ENCODE measurements around the gene ATP9B.

ATP9B gene

DNA sequence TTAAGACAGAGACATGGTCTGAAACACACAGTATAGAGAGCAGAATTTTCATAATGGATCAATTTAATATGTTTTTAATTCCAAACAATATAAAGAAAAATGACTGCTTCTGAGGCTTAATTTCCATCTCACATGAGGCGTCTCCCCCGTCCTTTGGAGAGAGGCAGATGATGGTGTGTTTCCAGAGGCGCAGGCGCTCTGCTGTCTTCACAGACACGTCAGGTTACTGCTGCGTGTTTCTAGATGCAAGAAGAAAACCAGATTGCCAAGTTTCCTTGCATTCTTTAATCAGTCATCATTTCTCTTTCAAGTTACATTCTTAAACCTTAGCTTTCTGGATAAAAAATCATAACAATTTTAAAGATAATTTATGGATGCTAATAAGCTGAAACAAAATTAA, 160.2 kb downstream of the ATP9B start:
- TF ChIP-seq, protein P1, sequence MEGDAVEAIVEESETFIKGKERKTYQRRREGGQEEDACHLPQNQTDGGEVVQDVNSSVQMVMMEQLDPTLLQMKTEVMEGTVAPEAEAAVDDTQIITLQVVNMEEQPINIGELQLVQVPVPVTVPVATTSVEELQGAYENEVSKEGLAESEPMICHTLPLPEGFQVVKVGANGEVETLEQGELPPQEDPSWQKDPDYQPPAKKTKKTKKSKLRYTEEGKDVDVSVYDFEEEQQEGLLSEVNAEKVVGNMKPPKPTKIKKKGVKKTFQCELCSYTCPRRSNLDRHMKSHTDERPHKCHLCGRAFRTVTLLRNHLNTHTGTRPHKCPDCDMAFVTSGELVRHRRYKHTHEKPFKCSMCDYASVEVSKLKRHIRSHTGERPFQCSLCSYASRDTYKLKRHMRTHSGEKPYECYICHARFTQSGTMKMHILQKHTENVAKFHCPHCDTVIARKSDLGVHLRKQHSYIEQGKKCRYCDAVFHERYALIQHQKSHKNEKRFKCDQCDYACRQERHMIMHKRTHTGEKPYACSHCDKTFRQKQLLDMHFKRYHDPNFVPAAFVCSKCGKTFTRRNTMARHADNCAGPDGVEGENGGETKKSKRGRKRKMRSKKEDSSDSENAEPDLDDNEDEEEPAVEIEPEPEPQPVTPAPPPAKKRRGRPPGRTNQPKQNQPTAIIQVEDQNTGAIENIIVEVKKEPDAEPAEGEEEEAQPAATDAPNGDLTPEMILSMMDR (IDR thresholded peaks at IDR 0.05; ENCODE audit: low read depth, low read length) = no peak
- no peak overlapping the region for H3K27ac ChIP-seq

DNA sequence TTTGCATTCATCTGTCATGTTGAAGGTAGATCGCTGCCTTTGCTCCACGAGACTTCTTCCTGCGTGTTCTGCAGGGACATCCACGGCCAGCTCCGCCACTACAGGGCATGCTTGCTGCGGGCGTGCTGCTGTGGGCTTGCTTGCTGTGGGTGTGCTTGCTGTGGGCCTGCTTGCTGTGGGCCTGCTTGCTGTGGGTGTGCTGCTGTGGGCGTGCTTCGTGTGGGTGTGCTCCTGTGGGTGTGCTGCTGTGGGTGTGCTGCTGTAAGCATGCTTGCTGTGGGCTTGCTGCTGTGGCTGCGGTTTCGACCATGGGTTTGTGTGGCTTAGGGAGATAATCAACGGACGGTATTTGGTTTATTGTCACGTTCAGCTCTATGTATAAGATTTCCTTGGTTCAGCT, 165.2 kb downstream of the ATP9B start:
- H3K27me3 ChIP-seq (ENCODE audit: insufficient read depth, low read depth, severe bottlenecking) = no peaks in the 10 kb centered on the region
- H3K27ac ChIP-seq = no peak overlapping the region
- no peaks in the 10 kb centered on the region for H3K9me3 ChIP-seq (ENCODE audit: severe bottlenecking)
- no peaks in the 10 kb centered on the region for H3K36me3 ChIP-seq
- TF ChIP-seq, protein P1 (IDR thresholded peaks at IDR 0.05; ENCODE audit: low read depth, low read length) = no peak
- no peak overlapping the region for H3K4me3 ChIP-seq (ENCODE audit: low read depth, low read length)
- DNase-seq = no peak

More for the DNA sequence above, 160.2 kb downstream of the ATP9B start:
- Histone ChIP-seq H3K9me3 (ENCODE audit: severe bottlenecking) (no peaks in the 10 kb centered on the region), H3K36me3 (no peaks in the 10 kb centered on the region), H3K27me3 (ENCODE audit: insufficient read depth, low read depth, severe bottlenecking) (no peaks in the 10 kb centered on the region), H3K4me3 (ENCODE audit: low read depth, low read length) (no peak overlapping the region)
- no peak for DNase-seq

DNA sequence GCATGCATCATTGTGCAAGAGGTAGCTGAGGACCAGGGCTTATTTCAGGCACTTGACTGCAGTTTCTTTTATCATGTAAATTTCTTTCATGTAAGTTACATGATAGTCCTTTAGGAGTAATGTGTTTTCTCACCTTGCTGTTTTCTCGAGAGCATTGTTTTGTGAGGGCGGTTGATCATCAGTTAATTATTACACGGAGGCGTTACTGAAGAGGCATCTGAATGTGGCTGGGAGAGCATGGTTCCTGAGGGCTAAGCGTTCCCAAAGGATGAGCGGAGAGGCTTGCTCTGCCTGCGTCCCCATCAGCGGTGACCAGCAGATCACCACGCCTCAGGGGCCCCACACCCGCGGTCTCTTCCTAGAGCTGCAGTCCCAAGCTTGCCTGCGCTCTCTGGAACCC, 170.4 kb downstream of the ATP9B start:
- Histone ChIP-seq H3K36me3 (no peaks in the 10 kb centered on the region), H3K9me3 (ENCODE audit: severe bottlenecking) (no peaks in the 10 kb centered on the region), H3K27me3 (ENCODE audit: insufficient read depth, low read depth, severe bottlenecking) (no peaks in the 10 kb centered on the region), H3K4me3 (ENCODE audit: low read depth, low read length) (no peak overlapping the region), H3K27ac (no peak overlapping the region)
- TF ChIP-seq, protein P1 (IDR thresholded peaks at IDR 0.05; ENCODE audit: low read depth, low read length) = no peak
- DNase-seq = no peak

DNA sequence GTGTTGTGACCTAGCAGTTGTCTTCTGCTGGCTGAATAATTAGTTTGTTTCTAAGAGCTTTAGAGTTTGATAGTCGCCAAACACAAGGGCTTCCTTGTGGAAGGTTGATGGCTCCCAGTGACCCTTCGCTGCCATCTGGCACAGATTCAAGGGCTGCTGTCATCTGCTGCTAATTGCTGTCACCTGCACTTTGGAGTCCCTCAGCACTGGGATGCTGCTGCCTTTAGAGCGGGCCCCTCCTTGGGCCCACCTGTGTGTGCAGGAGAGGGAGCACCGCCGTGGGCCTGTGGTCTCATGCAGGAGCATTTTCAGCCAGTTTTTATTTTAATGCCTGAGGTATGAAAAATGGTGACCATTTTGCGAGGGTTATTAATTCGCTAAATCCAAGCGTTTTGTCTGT, 172.6 kb downstream of the ATP9B start:
- Histone ChIP-seq H3K27me3 (ENCODE audit: insufficient read depth, low read depth, severe bottlenecking) (no peaks in the 10 kb centered on the region), H3K4me3 (ENCODE audit: low read depth, low read length) (no peak overlapping the region), H3K27ac (no peak overlapping the region), H3K36me3 (no peaks in the 10 kb centered on the region), H3K9me3 (ENCODE audit: severe bottlenecking) (no peaks in the 10 kb centered on the region)
- DNase-seq = peak; percentile 59
- TF ChIP-seq, protein P1 (IDR thresholded peaks at IDR 0.05; ENCODE audit: low read depth, low read length) = no peak

DNA sequence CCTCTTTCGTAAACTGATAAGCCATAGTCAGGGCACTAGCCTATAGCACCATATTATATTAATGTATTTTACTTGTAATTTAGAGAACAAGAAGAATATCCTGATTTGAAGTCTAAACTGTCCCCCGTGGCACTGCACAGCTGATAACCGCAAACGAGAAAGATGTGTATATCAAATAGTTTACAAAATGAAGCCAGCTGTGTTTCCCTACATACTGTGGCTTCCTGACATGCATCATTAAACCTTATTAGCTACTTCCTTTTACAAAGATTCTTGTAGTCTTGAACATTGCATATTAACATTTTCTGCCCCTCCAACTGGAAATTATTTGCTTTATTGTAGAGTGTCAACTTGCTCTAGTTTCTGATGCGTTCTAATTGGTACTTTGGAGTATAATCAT, 173.1 kb downstream of the ATP9B start:
- Histone ChIP-seq H3K27me3 (ENCODE audit: insufficient read depth, low read depth, severe bottlenecking) (no peaks in the 10 kb centered on the region), H3K9me3 (ENCODE audit: severe bottlenecking) (no peaks in the 10 kb centered on the region), H3K27ac (no peak overlapping the region), H3K36me3 (no peaks in the 10 kb centered on the region), H3K4me3 (ENCODE audit: low read depth, low read length) (no peak overlapping the region)
- no peak for DNase-seq
- TF ChIP-seq, protein P1 (IDR thresholded peaks at IDR 0.05; ENCODE audit: low read depth, low read length) = no peak

DNA sequence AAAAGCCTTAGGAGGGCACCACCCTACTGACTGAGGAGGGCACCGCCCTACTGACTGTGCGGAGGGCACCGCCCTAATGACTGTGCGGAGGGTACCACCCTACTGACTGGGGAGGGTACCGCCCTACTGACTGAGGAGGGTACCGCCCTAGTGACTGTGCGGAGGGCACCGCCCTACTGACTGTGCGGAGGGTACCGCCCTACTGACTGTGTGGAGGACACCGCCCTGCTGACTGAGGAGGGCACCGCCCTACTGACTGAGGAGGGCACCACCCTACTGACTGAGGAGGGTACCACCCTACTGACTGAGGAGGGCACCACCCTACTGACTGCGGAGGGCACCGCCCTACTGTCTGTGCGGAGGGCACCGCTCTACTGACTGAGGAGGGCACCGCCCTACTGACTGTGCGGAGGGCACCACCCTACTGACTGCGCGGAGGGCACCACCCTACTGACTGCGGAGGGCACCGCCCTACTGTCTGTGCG, 176.4 kb downstream of the ATP9B start:
- H3K9me3 ChIP-seq (ENCODE audit: severe bottlenecking) = no peaks in the 10 kb centered on the region
- H3K36me3 ChIP-seq = no peaks in the 10 kb centered on the region
- TF ChIP-seq, protein P1 (IDR thresholded peaks at IDR 0.05; ENCODE audit: low read depth, low read length) = no peak
- no peaks in the 10 kb centered on the region for H3K27me3 ChIP-seq (ENCODE audit: insufficient read depth, low read depth, severe bottlenecking)
- no peak for DNase-seq
- H3K4me3 ChIP-seq (ENCODE audit: low read depth, low read length) = no peak overlapping the region
- no peak overlapping the region for H3K27ac ChIP-seq

All from WERI-Rb-1 (cell line).